COR-L47 (cell line): ENCODE measurements around the gene CHST8.

Experiments
- DNase-seq: peaks from one replicate; lab custom pipeline; 2025; lab: John Stamatoyannopoulos, UW

Gene CHST8

GRCh38 chr19:33618884-33619283 is 2.9 kb upstream of the CHST8 start:
- DNase-seq, result no peak

GRCh38 chr19:33620611-33621010 is 1.1 kb upstream of the CHST8 start:
- no peak for DNase-seq

GRCh38 chr19:33621065-33621785 is 528 bp upstream of the CHST8 start:
- no peak for DNase-seq

GRCh38 chr19:33622505-33622808 is 704 bp downstream of the CHST8 start:
- no peak for DNase-seq

DNA sequence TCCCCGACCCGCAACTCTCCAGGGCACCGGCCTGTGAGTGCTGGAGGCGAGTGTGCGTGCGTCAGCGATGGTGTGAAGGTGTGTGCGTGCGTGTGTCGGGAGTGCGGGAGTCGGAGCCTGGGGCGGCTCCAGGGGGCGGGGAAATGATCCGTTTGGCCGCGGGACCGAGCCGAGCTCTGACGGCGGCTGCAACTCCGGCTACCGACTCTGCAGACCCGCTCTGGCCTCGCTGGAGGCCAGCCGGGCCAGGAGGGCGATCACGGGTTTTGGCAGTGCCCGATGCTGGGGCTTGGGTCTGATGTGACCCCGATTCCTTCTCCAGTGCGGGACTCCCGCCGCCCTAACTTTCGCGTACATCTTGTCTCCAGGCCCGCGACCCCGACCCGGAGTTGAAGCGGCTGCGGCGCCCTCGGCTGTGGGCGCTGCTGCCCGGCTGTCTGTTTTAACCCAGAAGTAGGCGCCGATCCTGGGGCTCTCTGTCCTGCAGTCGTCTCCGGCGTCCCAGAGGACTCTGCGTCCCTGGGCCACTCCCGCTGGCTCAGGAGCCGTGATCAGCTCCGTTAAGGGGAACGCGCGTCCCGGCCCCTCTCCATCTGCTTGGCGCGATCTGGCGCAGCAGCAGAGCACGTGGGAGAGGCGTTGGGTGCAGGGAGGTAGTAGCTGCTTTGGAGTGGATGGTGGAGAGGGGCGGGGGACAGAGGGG is 1.2 kb downstream of the CHST8 start:
- DNase-seq, result no peak

DNA sequence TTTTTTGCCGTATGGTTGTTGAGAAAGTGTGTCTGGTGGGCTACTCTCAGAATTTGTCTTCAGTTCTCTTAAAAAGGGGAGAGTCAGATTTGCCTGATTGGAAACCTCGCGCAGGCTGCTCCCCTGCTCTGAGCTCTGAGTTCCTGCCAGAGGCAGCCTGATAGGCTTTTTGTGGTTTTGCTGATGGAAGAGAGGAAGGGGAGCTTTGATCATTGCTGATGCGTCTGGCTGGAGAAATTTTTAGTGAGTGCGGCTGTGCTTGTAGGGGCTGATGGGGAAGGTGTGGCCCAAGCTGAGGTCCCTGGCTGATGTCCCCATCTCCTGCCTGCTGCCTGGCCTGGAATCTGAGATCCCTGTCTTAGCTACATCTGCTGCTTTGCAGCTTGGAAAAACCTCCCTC is 2.8 kb downstream of the CHST8 start:
- DNase-seq, result no peak

GRCh38 chr19:33627526-33627925 is 5.8 kb downstream of the CHST8 start:
- DNase-seq, result no peak

GRCh38 chr19:33627962-33628839 is 6.4 kb downstream of the CHST8 start:
- DNase-seq, result no peak

DNA sequence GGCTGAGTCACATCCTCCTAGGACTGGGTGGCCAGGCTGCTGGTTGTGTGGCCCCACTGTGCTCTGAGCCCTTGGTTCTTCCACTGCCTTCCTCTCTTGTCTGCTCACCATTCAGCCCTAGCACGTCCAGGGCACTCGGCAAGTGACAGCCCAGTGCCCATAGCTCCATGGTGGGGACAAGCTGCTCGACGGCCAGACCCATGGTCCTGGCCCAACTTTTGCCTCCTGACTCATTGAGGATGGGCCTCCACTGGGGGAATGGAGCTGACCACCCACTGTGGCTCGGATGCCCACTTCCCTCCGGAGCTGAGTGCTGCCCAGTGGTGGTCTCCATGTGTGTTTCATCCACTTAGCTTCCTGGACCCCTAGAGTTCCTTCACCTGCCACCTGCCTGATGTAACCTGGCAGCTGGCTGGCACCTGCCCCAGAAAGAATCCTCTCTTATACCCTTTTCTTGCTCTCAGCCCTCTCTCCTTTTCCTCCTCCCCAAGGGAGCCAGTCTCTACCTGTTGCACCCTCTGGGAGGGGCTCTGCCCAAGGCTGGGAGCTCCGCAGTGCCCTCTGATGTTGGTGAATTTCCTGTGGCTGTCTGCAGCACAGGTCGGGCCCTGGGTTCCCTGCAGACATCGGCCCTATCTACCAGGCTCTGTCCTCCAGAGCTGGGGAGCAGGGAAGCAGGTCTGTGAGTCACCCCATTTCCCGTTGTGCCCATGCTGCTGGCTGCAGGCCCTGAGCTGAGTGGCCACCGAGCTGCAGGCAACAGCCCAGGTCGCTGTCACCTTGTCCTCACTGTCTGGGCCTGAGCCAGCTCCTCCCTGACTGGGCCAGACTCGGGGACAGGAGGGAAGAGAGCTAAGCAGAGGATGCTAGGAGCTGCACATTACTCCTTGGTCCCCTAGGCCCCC is 7.4 kb downstream of the CHST8 start:
- no peak for DNase-seq

DNA sequence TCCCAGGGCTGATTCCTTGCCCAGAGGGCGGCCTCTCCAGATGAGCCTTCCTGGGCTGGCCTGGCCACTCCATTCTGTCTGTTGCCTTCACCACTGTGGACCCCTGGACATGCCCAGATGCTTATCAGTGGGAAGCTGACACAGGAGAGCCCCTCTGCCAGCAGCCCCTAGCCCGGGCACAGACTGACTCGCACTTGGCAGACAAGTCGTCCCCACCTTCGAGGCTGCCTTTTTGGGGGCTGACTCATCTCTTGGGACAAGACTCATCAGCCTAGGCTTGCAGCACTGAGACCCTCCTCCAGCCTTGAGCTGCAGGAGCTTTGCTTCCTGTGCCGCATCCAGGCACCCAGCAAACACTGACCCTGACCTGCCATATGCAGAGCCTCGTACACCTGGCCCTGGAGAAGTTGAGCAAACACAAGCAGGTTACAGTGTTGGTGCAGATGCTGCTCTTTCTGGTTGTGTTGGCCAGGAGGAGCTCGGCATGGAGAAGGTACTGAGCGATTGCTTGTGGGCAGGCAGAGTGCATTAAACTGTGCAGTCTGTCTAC is 8.1 kb downstream of the CHST8 start:
- DNase-seq, result no peak

GRCh38 chr19:33630880-33631608 is 9.3 kb downstream of the CHST8 start:
- no peak for DNase-seq

GRCh38 chr19:33631609-33631973 is 9.8 kb downstream of the CHST8 start:
- no peak for DNase-seq

- DNase-seq, result no peak
Observed at GRCh38 chr19:33634361-33635091, 12.8 kb downstream of the CHST8 start.

DNA sequence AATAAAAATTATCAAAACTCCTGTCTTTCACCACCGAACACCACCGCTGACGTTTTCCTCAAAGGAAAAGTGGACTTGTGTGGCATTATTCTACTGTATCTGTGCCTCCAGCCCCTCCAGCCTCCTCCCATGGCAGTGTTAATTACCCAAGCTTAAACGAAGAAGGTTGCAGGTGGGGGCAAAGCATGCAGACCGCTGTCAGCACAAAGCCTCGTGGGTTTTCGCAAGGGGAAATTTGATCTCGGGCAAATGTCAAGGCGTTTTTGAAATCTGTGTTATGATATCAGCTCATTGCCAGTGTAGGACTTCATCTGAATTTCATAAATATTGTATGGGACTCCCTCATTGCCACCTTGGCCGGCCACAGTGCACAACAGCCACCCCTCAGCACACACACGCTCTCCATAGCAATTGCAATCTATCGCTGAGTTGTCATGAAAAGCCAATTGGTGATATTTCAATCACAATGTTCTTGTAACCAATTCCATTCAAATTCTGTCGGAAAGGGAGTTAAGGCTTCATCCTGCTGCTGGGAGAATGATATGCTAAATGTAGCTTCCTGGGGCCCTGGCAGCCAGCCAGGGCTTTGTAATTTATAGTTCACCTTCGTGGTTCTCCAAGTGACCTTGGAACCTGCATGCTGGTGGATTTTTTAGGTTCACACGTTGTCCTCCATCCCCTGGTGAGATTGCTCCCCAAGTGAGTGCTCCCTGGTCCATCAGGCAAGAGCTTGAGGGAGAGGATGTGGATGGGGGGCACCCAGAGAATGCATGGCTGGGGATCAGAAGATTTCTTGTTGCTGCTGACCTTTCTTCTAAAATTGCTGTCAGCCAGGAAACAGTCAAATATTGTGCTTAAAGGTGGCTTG is 16.6 kb downstream of the CHST8 start:
- peak; percentile 54 for DNase-seq

DNA sequence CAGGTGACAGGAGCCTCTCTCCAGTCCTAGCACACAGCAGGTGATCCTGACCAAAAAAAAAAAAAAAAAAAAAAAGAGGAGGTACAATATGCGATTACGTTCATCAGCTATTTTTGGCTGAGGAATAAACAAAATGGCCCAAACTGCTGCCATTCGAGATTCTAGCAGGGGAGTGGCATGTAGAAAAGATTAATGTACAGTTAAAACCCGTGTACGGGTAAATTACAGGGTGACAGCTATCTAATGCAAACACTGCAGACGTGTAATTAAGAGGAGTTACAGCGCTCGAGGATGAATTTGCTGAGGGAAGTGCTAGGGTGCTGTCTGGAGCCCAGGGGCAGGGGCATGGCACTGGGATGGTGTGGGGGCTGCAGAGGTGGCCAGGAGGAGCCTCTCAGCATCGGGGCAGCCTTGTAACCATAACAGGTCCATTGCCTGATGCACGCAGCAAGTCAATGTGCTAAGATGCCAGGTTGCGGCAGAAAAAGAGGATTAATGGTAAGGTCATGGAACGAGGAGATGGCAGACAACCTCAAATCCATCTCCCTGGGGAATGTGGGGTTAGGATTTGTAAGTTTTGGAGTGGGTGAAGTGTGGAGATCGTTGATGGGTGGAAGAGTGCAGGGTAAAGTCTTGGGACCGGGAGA is 17.4 kb downstream of the CHST8 start:
- DNase-seq, result peak; percentile 82

DNA sequence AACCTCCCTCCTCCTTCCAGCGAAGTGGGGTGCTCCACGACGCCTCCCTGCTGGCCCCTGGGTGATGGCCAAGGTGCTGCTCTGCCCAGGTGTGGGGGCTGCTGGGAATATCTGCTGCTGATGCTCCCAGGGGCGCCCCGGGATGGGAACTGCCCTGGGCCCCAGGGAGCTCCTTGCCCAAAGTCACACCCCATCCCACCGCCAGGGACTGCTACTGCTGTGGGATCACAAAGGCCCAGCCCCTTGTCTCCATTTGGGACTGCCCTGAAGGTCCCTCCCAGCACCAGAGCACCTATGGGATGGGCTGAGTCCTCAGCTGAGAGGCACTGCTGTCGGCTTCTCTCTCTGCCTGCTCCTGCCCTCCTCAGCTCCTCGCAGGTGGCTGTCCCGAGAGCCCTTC is 19.0 kb downstream of the CHST8 start:
- DNase-seq, result no peak

GRCh38 chr19:33641261-33641660 is 19.5 kb downstream of the CHST8 start:
- no peak for DNase-seq

GRCh38 chr19:33641956-33642498 is 20.3 kb downstream of the CHST8 start:
- DNase-seq, result no peak
